ENCODE results near the gene HFE.
"Not testable (repeated sequence)": the region's sequence is repeated elsewhere in the genome, so short reads cannot be mapped to it uniquely, and the experiment has no call there.

HFE gene

DNA sequence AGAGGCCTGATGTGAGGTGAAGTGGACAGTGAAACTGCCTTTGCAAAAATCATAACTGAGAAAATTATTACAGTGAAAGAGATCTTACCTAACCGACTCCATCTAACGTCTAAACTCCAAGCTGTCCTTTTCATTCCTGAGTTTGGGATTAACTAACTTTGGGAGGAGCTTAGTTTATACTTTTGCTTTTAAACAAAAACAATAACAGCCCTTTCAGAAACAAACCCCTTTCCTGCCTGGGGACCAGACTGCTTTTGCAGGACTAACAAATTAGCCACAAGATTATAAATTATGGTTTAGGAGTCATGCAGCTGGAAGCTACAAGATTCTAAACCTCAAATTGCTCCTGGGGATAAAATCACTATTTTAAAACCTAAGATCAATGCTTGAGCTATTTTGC is 38.6 kb upstream of the HFE start:
- no peak overlapping the region for H3K4me3 ChIP-seq (ENCODE audit: low read depth, low read length)
- TF ChIP-seq, protein P1, sequence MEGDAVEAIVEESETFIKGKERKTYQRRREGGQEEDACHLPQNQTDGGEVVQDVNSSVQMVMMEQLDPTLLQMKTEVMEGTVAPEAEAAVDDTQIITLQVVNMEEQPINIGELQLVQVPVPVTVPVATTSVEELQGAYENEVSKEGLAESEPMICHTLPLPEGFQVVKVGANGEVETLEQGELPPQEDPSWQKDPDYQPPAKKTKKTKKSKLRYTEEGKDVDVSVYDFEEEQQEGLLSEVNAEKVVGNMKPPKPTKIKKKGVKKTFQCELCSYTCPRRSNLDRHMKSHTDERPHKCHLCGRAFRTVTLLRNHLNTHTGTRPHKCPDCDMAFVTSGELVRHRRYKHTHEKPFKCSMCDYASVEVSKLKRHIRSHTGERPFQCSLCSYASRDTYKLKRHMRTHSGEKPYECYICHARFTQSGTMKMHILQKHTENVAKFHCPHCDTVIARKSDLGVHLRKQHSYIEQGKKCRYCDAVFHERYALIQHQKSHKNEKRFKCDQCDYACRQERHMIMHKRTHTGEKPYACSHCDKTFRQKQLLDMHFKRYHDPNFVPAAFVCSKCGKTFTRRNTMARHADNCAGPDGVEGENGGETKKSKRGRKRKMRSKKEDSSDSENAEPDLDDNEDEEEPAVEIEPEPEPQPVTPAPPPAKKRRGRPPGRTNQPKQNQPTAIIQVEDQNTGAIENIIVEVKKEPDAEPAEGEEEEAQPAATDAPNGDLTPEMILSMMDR (IDR thresholded peaks at IDR 0.05; ENCODE audit: borderline replicate concordance, insufficient read depth, low read depth, low read length) = no peak

DNA sequence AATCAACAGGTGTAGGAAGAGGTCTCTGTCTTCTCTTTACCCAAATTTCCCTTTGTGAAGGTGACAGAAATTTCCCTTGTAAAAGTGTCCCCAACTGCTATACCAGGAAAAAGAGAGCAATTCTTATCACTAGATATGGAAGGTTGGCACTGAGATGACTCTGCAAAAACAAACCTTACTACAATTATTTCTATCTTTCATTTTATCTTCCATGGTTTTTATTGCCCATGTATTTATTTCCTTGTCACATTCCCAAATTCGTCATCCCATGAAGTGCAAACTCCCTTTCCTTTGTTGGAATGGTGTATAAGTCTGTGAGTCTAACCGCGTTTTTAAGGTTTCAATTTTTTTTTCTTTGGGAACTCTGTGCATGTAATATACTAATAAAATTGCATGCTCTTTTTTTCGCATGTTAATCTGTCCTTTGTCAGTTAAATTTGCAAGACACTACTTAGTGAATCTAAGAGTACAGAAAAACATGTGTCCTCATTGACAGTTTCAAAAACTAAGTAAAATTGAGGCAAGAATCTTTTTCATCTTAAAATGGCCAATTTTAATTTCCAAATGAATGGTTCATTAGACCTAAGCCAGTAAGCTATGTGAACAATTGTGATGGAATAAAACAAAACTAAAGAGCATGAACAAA is 35.4 kb upstream of the HFE start:
- no peak overlapping the region for H3K4me3 ChIP-seq (ENCODE audit: low read depth, low read length)
- TF ChIP-seq, protein P1 (IDR thresholded peaks at IDR 0.05; ENCODE audit: borderline replicate concordance, insufficient read depth, low read depth, low read length) = no peak

DNA sequence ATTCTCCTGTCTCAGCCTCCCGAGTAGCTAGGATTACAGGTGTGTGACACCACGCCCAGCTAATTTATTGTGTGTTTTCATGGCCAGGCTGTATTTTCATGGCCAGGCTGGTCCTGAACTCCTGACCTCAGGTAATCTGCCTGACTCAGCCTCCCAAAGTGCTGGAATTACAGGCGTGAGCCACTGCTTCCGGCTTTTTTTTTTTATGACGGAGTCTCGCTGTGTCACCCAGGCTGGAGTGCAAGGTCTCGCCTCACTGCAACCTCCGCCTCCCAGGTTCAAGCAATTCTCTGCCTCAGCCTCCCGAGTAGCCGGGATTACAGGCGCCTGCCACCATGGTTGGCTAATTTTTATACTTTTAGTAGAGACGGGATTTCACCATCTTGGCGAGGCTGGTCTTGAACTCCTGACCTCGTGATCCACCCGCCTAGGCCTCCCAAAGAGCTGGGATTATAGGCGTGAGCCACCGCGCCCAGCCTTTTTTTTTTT is 34.4 kb upstream of the HFE start:
- H3K4me3 ChIP-seq (ENCODE audit: low read depth, low read length) = not testable (repeated sequence)

DNA sequence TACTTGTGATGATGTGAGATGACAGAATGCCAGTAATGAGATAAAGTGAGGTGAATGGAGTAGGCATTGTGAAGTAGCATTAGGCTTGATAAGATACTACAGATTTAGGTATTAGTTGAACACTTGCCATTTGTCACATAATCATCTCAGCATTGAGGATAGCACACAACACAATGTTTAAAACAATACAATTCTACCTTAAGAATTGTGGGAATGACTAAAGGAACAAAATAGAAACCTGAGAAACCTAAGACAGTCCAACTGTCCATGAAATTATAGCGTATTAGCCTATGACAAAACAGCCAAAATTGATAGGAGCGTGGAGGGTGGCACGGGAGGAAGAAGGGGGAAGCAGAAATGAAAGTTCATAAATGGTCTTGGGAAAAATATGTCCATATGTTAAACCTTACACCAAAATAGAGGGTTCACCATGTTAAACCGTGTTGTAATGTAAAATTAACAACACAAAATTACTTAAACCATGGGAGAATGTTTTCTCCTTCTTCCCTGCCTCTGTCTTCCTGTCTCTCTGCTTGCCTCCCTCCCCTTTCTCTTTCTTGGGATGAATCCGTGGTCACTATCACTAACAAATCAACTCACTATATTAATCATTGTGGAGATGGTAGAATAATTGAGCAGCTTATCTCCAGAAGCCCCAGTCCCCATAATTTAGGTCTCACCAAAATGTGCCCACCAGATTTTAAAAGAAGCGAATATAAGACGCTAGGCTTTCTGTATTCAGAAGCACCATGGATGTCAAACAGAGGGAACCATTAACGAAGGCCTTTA is 33.0 kb upstream of the HFE start:
- TF ChIP-seq, protein P1 (IDR thresholded peaks at IDR 0.05; ENCODE audit: borderline replicate concordance, insufficient read depth, low read depth, low read length) = no peak
- peak overlapping the region; percentile 53 for H3K4me3 ChIP-seq (ENCODE audit: low read depth, low read length)

DNA sequence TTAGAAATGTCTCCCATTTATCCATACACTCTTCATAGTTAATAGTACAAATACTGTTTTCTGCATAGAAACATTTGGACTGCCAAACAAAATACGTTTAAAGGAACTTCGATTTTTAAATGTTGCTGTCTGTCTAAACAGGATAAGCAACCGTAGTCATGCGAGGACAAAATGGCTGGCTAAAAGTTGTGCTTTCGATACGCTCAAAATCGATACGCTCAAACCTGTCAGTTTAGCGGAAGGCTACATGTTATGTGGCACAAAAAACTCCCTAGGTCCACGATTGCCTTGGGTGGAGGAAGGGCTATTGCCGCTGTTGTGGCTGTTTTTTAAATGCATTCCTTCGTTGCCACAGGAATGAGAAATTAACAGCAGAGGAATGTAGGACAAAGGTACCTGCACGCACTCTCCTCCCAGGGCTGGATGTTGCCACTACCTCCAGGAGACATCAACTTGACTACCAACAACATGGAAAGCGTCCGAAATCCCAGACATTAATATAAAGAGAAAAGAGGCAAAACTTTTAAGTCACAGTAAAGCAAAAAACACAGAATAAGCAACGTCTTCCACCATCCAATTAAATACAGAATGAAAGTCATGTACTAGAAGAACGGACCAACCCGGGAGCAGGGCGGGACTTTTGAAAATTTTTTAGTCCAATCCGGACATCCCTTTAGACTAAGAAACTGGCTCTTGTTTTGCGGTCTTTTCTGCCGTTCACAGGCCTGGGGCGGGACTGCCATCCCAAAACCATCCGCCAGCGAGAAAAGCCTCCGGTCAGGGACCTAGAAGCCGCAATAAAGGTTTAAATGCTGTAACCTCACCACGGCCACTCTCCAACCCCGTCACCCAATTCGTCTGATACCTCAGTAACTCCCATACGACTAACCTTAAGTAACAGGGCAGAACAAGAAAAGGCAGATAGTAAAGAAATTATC is 32.2 kb upstream of the HFE start:
- peak overlapping the region; percentile 53 for H3K4me3 ChIP-seq (ENCODE audit: low read depth, low read length)
- TF ChIP-seq, protein P1 (IDR thresholded peaks at IDR 0.05; ENCODE audit: borderline replicate concordance, insufficient read depth, low read depth, low read length) = no peak

DNA sequence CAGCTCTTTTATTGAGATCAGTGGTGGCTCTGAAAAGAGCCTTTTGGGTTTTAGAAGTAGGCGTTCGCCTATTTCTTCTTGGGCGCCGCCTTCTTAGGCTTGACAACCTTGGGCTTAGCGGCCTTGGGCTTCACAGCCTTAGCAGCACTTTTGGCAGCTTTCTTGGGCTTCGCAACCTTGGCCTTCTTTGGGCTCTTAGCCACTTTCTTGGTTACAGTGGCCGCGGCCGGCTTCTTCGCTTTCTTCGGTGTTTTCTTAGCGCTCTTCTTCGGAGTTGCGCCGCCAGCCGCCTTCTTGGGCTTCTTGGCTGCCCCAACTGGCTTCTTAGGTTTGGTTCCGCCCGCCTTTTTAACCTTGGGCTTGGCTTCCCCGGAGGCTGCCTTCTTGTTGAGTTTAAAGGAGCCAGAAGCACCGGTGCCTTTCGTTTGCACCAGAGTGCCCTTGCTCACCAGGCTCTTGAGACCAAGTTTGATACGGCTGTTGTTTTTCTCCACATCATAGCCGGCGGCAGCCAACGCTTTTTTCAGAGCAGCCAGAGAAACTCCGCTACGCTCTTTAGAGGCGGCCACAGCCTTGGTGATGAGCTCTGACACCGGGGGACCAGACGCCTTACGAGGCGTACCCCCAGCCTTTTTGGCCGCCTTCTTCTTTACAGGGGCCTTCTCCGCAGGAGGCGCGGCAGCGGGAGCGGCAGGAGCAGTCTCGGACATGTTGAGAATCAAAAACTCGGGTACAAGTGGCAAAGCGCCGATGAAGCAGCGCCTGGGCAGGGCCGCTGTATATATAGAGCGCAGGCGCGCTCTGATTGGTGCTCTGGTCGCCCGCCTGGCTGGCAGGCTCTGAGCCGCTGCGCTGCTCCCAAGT is 31.3 kb upstream of the HFE start:
- TF ChIP-seq, protein P1 (IDR thresholded peaks at IDR 0.05; ENCODE audit: borderline replicate concordance, insufficient read depth, low read depth, low read length) = no peak
- H3K4me3 ChIP-seq (ENCODE audit: low read depth, low read length) = peak overlapping the region; percentile 53

Data from GM12875 (cell line).